22Rv1 (cell line): ENCODE results near the gene HOOK2.

Source experiments
- CTCF ChIP-seq: fragments of 450-650 bp; IDR thresholded peaks from 2 replicates; pipeline ENCODE4 v1.5.1; 2017; ENCODE audit warnings: mild to moderate bottlenecking
- ZFX ChIP-seq: fragments of 450-650 bp; IDR thresholded peaks from 2 replicates; pipeline ENCODE4 v1.6.1; 2017; ENCODE audit warnings: antibody characterized with exemption, borderline replicate concordance

GRCh38 chr19:12800923-12801465, 25.6 kb upstream of the HOOK2 start:
- TF ChIP-seq CTCF (no peak), ZFX (no peak)
